LHCN-M2 (cell line): Measurements from ENCODE around the gene PPP3R2. TPM values are rescaled to one million over a fixed set of nuclear protein-coding genes. Genes with fewer than 3 reads are reported as not detected.

Experiments
- DNase-seq: peaks from one replicate; pipeline ENCODE4 v3.0.0-alpha.2; 2012; ENCODE audit warnings: low read depth
- polyA plus RNA-seq: library from polyadenylated mRNA; unstranded; fragments of >200 nt; gene quantifications from one replicate; pipeline ENCODE4 v1.2.1, GENCODE V29; 2012; ENCODE audit warnings: missing spikeins
- total RNA-seq: library from RNA; depleted of rRNA; stranded (reverse); fragments of >200 nt; gene quantifications from 2 replicates; pipeline ENCODE4 v1.2.3, GENCODE V29; 2014; rRNA removed

PPP3R2 gene
- total RNA-seq, result not detected in 2 replicates
- not detected for polyA plus RNA-seq

DNA sequence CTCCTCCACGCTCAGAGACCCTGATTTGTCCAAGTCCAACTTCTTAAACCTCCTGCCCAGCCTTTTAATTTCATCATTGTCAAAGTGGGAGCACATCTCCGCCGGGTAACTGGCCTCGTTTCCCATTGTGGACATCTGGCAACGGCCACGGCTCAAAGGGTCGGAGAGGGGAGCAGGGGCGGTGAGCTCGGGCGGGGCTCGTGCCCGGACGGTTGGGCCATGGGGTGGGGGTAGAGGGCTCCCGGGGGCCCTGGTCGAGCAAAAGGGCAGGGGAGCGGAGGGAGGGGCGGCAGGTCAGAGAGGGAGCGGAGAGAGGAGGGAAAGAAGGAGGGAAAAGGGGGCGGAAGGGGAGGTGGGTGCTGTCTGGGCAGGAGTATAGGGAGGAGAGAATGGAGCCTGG, at the start of gene PPP3R2:
Gene PPP3R2, minus strand, starts transcription at position 174 of the 400 bp plus-strand sequence. Its CDS starts 48 bp downstream, at position 126.
- DNase-seq, result no peak

DNA sequence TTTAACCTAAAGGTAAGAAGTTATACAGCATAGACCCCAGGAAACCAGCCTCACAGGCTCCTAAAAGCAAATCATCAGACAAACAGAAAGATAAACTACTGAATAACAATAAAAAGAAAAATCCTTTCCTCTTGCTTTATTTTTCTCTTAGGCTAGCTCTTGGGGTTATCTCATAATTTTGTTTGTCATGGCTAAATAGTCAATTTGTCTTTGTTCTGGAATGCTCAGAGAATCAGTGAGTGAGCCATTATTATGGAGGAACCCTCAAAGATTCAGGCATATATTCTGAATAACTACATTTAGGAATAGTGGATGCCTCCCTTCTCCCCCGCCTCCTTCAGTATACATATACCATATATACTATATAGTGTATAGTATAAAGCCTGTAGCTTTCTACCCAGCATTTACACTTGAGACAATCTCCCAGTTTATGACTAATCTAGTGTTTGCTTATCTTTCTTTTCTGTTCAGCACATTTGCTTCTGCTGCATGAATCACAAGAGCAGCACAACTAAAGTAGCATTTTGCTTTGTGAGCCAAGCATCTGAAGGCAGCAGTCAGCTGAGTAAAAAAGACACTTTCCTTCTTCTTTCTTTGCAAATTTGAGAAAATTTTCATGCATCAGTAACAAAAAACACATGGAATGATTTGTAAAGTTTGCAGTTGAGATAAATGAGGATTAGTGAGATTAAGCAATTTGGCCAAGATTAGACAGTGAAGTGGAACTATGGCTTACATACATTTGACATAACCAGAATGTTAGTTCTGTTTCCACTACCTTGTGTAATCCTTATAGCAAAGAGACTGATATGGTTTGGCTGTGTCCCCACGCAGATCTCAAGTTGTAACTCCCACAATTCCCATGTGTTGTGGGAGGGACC, 45.3 kb upstream of the PPP3R2 start:
- DNase-seq, result no peak

- DNase-seq, result no peak
Observed at GRCh38 chr9:101639311-101639710, 44.5 kb upstream of the PPP3R2 start.

DNA sequence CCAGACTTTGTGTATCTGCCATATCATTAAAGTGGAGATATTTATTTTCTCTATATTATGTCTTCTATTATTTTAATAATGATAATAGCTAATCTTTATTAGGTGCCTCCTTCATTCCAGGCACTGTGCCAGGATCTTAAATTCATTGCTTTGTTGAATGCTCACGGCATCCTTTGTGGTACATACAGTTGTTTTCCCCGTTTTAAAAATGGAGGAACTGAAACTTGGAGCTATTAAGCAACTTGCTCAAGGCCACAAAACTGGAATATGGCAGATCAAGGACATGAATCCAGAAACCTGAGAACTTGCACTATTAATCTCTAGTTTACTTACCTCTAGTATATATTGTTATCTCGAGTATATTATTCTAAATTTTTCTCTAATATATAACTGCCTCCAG, 41.5 kb upstream of the PPP3R2 start:
- no peak for DNase-seq

GRCh38 chr9:101635473-101635872, 40.7 kb upstream of the PPP3R2 start:
- DNase-seq, result no peak

GRCh38 chr9:101634741-101635409, 40.1 kb upstream of the PPP3R2 start:
- DNase-seq, result no peak

- no peak for DNase-seq
Observed at GRCh38 chr9:101632611-101633010, 37.8 kb upstream of the PPP3R2 start.

- no peak for DNase-seq
Observed at GRCh38 chr9:101631892-101632291, 37.1 kb upstream of the PPP3R2 start.

- DNase-seq, result no peak
Observed at GRCh38 chr9:101629636-101630035, 34.9 kb upstream of the PPP3R2 start.

GRCh38 chr9:101628173-101628572, 33.4 kb upstream of the PPP3R2 start:
- no peak for DNase-seq

DNA sequence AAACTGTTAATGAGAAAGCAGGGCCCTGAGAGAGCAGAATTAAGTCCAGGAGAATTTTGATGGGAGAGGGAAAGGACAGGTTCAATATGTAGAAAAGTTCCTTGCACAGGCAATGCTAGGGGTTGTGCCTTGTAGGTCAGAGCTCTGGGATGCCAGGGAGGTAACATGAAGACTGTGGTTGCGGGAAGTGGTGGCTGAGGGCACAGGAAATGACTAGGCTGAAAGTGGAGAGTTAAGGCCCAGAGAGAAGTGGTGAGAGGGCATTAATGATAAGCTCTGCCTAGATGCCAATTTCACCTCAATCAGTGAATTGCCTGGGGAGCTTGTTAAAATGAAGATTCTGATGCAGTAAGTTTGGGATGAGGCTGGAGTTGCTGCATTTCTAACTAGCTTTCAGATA, 31.5 kb upstream of the PPP3R2 start:
- no peak for DNase-seq

DNA sequence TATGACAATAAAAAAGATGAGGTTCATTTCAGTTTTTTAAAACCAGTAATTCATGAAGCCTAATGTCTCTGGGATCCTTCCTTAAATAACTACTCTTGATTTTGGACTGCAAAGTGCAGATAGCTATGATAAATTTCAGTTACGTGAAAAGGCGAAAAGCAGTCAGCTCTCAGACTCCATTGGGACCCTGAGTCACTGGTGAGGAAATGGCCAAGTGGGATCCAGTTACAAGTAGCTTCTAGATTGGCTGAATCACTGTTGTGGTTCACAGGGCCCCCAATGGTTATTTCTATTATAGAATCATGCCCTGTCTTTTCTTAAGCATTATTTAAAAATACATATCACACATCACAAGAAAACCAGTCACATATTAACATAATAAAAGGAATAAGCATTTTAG, 31.1 kb upstream of the PPP3R2 start:
- peak; percentile 27 for DNase-seq

- no peak for DNase-seq
Observed at GRCh38 chr9:101620452-101620851, 25.7 kb upstream of the PPP3R2 start.

GRCh38 chr9:101618698-101619097, 23.9 kb upstream of the PPP3R2 start:
- no peak for DNase-seq

DNA sequence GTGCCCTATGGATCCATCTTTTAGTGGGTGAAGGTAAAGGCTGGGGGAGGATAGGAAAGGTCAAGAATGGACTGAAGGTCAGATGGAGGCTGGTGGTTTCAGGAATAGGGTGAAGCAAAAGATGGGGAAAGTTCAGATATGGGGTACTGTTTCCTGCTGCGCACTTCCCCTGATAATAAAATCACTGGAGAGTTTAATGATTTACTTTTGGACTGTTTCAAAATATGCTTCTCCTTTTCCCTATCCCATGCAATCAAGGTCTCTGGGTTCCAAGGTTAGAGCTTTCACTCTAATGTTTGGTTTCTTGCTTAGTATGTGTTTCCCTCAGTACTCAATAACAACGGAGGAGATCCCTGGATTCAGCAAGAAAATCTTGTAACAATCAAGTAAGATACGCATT, 10.8 kb upstream of the PPP3R2 start:
- no peak for DNase-seq

- no peak for DNase-seq
Observed at GRCh38 chr9:101604296-101604695, 9.5 kb upstream of the PPP3R2 start.

- peak; percentile 57 for DNase-seq
Observed at GRCh38 chr9:101601904-101602765, 7.4 kb upstream of the PPP3R2 start.

GRCh38 chr9:101593345-101593744, 1.4 kb downstream of the PPP3R2 start:
- DNase-seq, result no peak

GRCh38 chr9:101592788-101593187, 2.0 kb downstream of the PPP3R2 start:
- no peak for DNase-seq

DNA sequence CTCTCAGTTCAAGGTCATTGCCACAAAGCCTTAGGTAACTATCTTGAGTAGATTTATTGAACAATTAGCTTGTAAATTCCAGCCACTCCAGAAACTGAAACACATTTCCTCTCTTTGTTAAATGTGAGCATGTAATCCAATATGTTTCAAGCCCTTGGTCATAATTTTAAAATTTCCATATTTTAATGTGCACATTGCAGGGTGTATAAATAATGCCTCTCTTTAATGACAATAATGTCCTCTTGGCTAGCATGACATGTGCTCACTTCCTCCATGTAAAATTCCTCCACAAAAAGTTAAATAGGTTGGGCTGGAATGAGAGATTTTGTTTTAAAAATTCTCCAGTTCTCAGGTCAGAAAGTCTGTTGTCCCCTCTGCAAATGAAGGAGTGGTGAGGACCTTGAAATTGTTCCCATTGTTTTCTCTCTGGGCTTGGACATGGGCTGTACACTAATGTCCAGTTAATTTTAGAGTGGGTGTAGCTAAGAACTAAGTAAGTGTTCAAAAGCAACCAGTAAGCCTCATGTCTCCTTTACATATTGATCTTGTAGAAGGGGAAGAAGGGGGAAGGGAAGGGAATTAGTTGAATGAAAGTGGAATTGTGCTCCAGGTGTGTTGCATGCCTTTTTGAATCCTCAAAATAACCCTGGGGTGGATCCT, 2.9 kb downstream of the PPP3R2 start:
- DNase-seq, result no peak

DNA sequence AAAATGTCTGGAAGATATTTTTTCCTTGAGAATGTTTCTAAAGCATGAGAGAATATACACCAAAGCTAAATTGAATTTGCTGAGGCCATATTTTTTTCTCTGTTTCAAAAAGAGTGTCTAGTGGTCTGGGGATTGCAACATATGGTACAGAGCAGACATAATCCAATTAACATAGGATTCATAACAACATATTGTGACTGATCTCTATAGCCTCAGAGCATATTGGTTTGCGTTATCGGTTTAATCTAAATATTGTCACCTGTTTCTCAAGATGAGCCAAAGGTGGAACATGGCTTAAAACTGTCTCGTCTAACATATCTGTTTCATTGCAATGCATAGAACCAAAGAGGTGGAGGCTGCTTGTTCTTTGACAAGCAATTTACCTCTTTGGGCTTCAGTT, 3.9 kb downstream of the PPP3R2 start:
- DNase-seq, result no peak
